GM23248 (cell line): ENCODE data around the gene GJA8. TPM values are rescaled to one million over a fixed set of nuclear protein-coding genes. Genes with fewer than 3 reads are reported as not detected.

Experiments
- DNase-seq: peaks from one replicate; pipeline ENCODE4 v3.0.0-alpha.2; 2015
- H2AFZ ChIP-seq: fragments of 200-600 bp; sonication (generic); 2 replicates; pipeline ENCODE4 v1.6.1; 2016; ENCODE audit warnings: antibody characterized with exemption
- H3F3A ChIP-seq: fragments of 200-600 bp; sonication (generic); 2 replicates; pipeline ENCODE4 v1.6.1; 2016; ENCODE audit warnings: mild to moderate bottlenecking, antibody characterized with exemption, mixed run types; ENCODE audit not compliant: insufficient read depth
- H3K27ac ChIP-seq: fragments of 200-600 bp; sonication (generic); 2 replicates; pipeline ENCODE4 v1.5.1; 2016; ENCODE audit warnings: mild to moderate bottlenecking
- H3K27me3 ChIP-seq: fragments of 200-600 bp; sonication (generic); replicated peaks from 2 replicates; pipeline ENCODE4 v1.6.1; 2016; ENCODE audit warnings: mild to moderate bottlenecking; ENCODE audit not compliant: insufficient read depth
- H3K36me3 ChIP-seq: fragments of 200-600 bp; sonication (generic); 2 replicates; pipeline ENCODE4 v1.6.1; 2016; ENCODE audit warnings: low read depth, mild to moderate bottlenecking
- H3K4me1 ChIP-seq: fragments of 200-600 bp; sonication (generic); 2 replicates; pipeline ENCODE4 v1.6.1; 2016; ENCODE audit warnings: mild to moderate bottlenecking; ENCODE audit not compliant: insufficient read depth
- H3K4me2 ChIP-seq: fragments of 200-600 bp; sonication (generic); one replicate; pipeline ENCODE4 v1.6.1; 2016; ENCODE audit warnings: mild to moderate bottlenecking; ENCODE audit not compliant: unreplicated experiment
- H3K4me3 ChIP-seq: fragments of 200-600 bp; sonication (generic); 2 replicates; pipeline ENCODE4 v1.5.1; 2016; ENCODE audit warnings: mild to moderate bottlenecking
- H3K79me2 ChIP-seq: fragments of 200-600 bp; sonication (generic); 2 replicates; pipeline ENCODE4 v1.6.1; 2016; ENCODE audit warnings: mild to moderate bottlenecking; ENCODE audit not compliant: insufficient read depth
- H3K9ac ChIP-seq: fragments of 200-600 bp; sonication (generic); 2 replicates; pipeline ENCODE4 v1.6.1; 2016; ENCODE audit warnings: mild to moderate bottlenecking
- H3K9me2 ChIP-seq: fragments of 200-600 bp; sonication (generic); 2 replicates; pipeline ENCODE4 v1.6.1; 2016; ENCODE audit warnings: mixed run types, mild to moderate bottlenecking, moderate library complexity; ENCODE audit not compliant: insufficient read depth
- H3K9me3 ChIP-seq: fragments of 200-600 bp; sonication (generic); one replicate; pipeline ENCODE4 v1.6.1; 2017; ENCODE audit warnings: low read depth
- H4K20me1 ChIP-seq: fragments of 200-600 bp; sonication (generic); 2 replicates; pipeline ENCODE4 v1.6.0; 2016; ENCODE audit not compliant: insufficient read depth
- EZH2 ChIP-seq: fragments of 200-600 bp; sonication (generic); IDR thresholded peaks from 2 replicates; pipeline ENCODE4 v1.6.1; 2018; ENCODE audit warnings: antibody characterized with exemption, mild to moderate bottlenecking; ENCODE audit not compliant: insufficient read depth, poor library complexity, severe bottlenecking
- EZH2phosphoT487 ChIP-seq: fragments of 200-600 bp; sonication (generic); IDR thresholded peaks from 2 replicates; pipeline ENCODE4 v1.6.1; 2018; ENCODE audit warnings: antibody characterized with exemption, moderate library complexity, mild to moderate bottlenecking, low read depth; ENCODE audit not compliant: insufficient read depth
- WGBS, 2 experiments: methylation state at CpG; one replicate each; pipeline ENCODE4 v1.1.6; 2015 to 2017; ENCODE audit warnings: low lambda C conversion rate in 2 of 2, low coverage in 1 of 2; ENCODE audit errors: missing lambda C conversion rate in 2 of 2; 5-methylcytosine and 5-hydroxymethylcytosine counted together
- in situ Hi-C: fragments of 300-500 bp; cut with MboI; formaldehyde crosslinking; loops from 2 replicates; pipeline ENCODE4 v1.15.0; 2020
- polyA plus RNA-seq: library from polyadenylated mRNA; unstranded; fragments of >200 nt; fragmentation: Nextera tagmentation; extraction: Ambion mirVana; gene quantifications from 2 replicates; pipeline ENCODE4 v1.2.1, GENCODE V29; 2016
- total RNA-seq: library from RNA; depleted of rRNA; stranded (reverse); fragments of >200 nt; shearing (Covaris generic); gene quantifications from 2 replicates; pipeline ENCODE4 v1.2.3, GENCODE V29; 2014

GJA8 gene
- total and polyA plus RNA-seq, 2 experiments from 2014 or later, result not detected

DNA sequence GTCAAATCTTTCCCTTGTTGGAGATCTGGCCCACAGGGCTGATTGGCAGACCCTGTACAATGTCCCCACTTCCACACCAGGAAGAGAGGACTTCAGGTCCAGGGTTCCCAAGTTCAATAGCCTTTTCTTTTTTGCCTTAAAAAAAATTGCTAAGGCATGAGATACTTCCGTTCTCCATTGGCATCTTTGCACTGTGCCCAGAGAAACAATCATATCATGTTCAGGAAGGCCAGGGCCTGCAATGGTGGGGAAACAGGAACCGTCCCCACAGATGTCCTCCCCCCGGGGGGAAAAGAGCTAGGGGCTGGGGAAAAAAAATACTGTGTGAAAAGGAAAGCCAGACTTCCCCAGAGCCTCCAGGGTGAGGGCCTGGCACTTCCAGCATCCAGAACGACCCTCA is 24.6 kb upstream of the GJA8 start:
- in situ Hi-C loops, result loop anchor here (25.0 kb wide), 1 partner anchor 366 kb away; no protein-coding TSS in a partner anchor
- no peaks in the 10 kb centered on the region for H3K36me3 ChIP-seq
- 15% methylated on average over 4 of the region's 4 CpGs for WGBS, 2 experiments
- no peaks in the 10 kb centered on the region for H4K20me1 ChIP-seq
- no peak overlapping the region for H3K4me2 ChIP-seq
- H3K9me3 ChIP-seq, result no peaks in the 10 kb centered on the region
- H2AFZ ChIP-seq, result no peak overlapping the region
- no peak overlapping the region for H3K27ac ChIP-seq
- H3K9ac ChIP-seq, result no peak overlapping the region
- no peak for DNase-seq
- H3K79me2 ChIP-seq, result no peaks in the 10 kb centered on the region
- H3K27me3 ChIP-seq, result no peaks in the 10 kb centered on the region
- TF ChIP-seq EZH2 (no peak), EZH2phosphoT487 (no peak)
- no peaks in the 10 kb centered on the region for H3K9me2 ChIP-seq
- no peak overlapping the region for H3K4me3 ChIP-seq
- H3K4me1 ChIP-seq, result no peaks in the 10 kb centered on the region
- H3F3A ChIP-seq, result no peaks in the 10 kb centered on the region

DNA sequence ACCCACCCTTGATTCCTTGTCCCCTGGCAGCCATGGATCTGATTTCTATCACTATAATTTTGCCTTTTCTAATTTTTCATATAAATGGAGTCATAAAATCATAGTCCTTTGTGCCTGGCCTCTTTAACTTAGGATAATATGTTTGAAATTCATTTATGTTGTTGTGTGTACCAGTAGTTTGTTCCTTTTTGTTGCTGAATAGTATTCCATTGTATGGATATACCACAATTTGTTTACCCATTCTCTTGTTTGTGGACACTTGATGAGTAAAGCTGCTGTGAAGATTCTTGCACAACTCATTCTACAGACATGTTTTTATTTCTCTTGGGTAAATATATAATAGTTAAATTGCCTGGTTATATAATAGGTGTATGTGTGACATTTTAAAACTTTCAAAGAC is 22.7 kb upstream of the GJA8 start:
- H2AFZ ChIP-seq, result no peak overlapping the region
- no peaks in the 10 kb centered on the region for H3K36me3 ChIP-seq
- no peak overlapping the region for H3K4me2 ChIP-seq
- H3K9ac ChIP-seq, result no peak overlapping the region
- H3K79me2 ChIP-seq, result no peaks in the 10 kb centered on the region
- in situ Hi-C loops, result loop anchor here (25.0 kb wide), 1 partner anchor 368 kb away; no protein-coding TSS in a partner anchor
- no peak overlapping the region for H3K4me3 ChIP-seq
- H3F3A ChIP-seq, result no peaks in the 10 kb centered on the region
- no peaks in the 10 kb centered on the region for H3K27me3 ChIP-seq
- H3K9me2 ChIP-seq, result no peaks in the 10 kb centered on the region
- DNase-seq, result no peak
- TF ChIP-seq EZH2phosphoT487 (no peak), EZH2 (no peak)
- no peaks in the 10 kb centered on the region for H3K4me1 ChIP-seq
- no peaks in the 10 kb centered on the region for H3K9me3 ChIP-seq
- H3K27ac ChIP-seq, result no peak overlapping the region
- H4K20me1 ChIP-seq, result no peaks in the 10 kb centered on the region

DNA sequence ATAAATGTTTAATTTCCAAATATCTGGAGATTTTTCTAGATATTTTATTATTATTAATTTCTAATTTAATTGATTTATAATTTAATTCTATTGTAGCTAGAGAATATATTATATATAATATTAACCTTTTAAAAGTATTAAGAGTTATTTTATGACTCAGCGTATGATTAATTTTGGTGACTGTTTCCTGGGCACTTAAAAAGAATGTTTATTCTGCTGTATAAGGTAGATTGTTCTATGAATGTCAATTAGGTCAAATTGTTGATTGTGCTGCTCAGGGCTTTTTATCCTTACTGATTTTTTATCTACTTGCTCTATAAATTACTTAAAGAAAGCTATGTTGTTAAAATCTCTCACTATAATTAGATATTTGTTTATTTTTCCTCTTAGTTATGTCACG is 20.1 kb upstream of the GJA8 start:
- no peak for DNase-seq
- no peaks in the 10 kb centered on the region for H3K36me3 ChIP-seq
- 69 to 77% methylated on average over 2 of the region's 2 CpGs for WGBS, 2 experiments
- no peak overlapping the region for H3K9ac ChIP-seq
- in situ Hi-C loops, result loop anchor here (25.0 kb wide), 1 partner anchor 370 kb away; no protein-coding TSS in a partner anchor
- H4K20me1 ChIP-seq, result no peaks in the 10 kb centered on the region
- H3K79me2 ChIP-seq, result no peaks in the 10 kb centered on the region
- H3K4me1 ChIP-seq, result no peaks in the 10 kb centered on the region
- H2AFZ ChIP-seq, result no peak overlapping the region
- H3K27ac ChIP-seq, result no peak overlapping the region
- H3K9me2 ChIP-seq, result no peaks in the 10 kb centered on the region
- no peaks in the 10 kb centered on the region for H3K27me3 ChIP-seq
- TF ChIP-seq EZH2 (no peak), EZH2phosphoT487 (no peak)
- no peak overlapping the region for H3K4me3 ChIP-seq
- no peaks in the 10 kb centered on the region for H3F3A ChIP-seq
- H3K4me2 ChIP-seq, result no peak overlapping the region
- no peaks in the 10 kb centered on the region for H3K9me3 ChIP-seq

DNA sequence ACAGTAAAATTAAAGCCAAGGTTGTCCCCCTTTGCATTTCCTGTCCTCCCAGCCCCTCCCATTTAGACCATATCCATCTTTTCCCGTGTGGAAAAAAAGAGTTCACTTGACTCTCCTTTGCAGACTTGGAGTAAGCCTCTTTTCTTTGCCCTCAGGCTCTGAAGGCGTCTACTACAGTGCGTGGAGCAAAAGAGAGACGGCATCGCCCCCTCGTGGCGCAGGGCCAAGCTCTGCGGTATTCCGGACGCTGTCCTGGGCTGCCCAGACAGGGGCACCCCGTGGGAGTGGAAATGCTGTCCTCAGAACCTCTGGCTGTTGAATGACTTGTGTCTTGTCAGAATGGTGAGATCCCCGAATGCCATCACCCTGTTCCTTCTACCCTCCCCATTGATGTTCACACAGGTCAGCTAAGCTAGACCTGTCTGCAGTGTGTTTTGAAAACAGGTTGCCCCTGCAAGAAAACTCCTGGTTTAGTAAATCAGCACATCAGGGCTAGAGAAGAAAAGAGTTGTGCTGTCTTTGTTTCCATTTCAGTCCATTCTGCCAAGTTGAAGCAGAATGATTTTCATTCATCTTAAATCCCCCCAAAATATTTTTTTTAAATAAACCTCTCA is 12.3 kb upstream of the GJA8 start:
- Histone ChIP-seq H3K36me3 (no peaks in the 10 kb centered on the region), H3K27ac (no peak overlapping the region), H3K79me2 (no peaks in the 10 kb centered on the region), H3K9ac (no peak overlapping the region), H3F3A (no peaks in the 10 kb centered on the region), H3K9me2 (no peaks in the 10 kb centered on the region), H3K4me3 (no peak overlapping the region), H2AFZ (no peak overlapping the region), H3K27me3 (no peaks in the 10 kb centered on the region), H3K4me2 (no peak overlapping the region), H3K4me1 (no peaks in the 10 kb centered on the region), H3K9me3 (no peaks in the 10 kb centered on the region), H4K20me1 (no peaks in the 10 kb centered on the region)
- DNase-seq, result peak; percentile 64
- in situ Hi-C loops, result loop anchor here (25.0 kb wide), 1 partner anchor 378 kb away; no protein-coding TSS in a partner anchor
- 5% methylated on average over 12 of the region's 12 CpGs for WGBS, 2 experiments
- TF ChIP-seq EZH2phosphoT487 (no peak), EZH2 (no peak)

DNA sequence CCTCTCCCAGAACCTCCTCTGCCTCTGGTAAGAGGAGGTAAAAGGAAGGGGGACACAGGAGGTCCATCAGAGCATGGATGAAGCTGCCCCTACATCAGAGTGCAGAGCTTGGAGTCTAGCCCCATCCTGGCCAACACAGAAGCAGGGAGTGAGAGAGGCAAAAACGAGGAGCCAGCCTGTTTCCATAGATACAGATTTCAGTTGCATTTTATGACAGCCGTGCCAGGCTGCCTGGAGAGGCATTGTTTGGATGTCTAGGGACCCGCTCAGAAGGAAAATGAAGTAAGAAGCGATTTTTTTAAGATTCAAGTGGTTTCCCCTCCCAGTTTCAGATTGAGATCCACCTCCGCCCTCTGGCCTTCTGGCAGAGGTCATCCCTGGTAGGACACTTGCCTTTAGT is 11.5 kb upstream of the GJA8 start:
- H3K4me1 ChIP-seq, result no peaks in the 10 kb centered on the region
- H3K4me2 ChIP-seq, result no peak overlapping the region
- H3K9me3 ChIP-seq, result no peaks in the 10 kb centered on the region
- no peak overlapping the region for H3K9ac ChIP-seq
- H2AFZ ChIP-seq, result no peak overlapping the region
- H3F3A ChIP-seq, result no peaks in the 10 kb centered on the region
- H3K36me3 ChIP-seq, result no peaks in the 10 kb centered on the region
- in situ Hi-C loops, result loop anchor here (25.0 kb wide), 1 partner anchor 379 kb away; no protein-coding TSS in a partner anchor
- H3K27ac ChIP-seq, result no peak overlapping the region
- no peak for TF ChIP-seq EZH2phosphoT487
- TF ChIP-seq EZH2, result no peak
- H3K4me3 ChIP-seq, result no peak overlapping the region
- no peak for DNase-seq
- no peaks in the 10 kb centered on the region for H3K79me2 ChIP-seq
- H3K27me3 ChIP-seq, result no peaks in the 10 kb centered on the region
- H4K20me1 ChIP-seq, result no peaks in the 10 kb centered on the region
- 55 to 67% methylated on average over 5 of the region's 5 CpGs for WGBS, 2 experiments
- no peaks in the 10 kb centered on the region for H3K9me2 ChIP-seq
